ENCODE measurements around the gene FAM217B.

- TF ChIP-seq CTCF (IDR thresholded peaks at IDR 0.05; ENCODE audit: insufficient read depth, low read depth, low read length) (no peak), EZH2 (IDR thresholded peaks at IDR 0.05; ENCODE audit: insufficient read depth, low read length) (no peak)
Measured at GRCh38 chr20:59938696-59939051, 1.5 kb upstream of the FAM217B start.

Measured in astrocyte (in vitro differentiated cells and primary cell).